DND-41 (cell line): ENCODE measurements around the gene ALG6.

Experiments used
- ATAC-seq: fragments of 200-7000 bp; cut with Tn5 transposase; 3 replicates; pipeline ENCODE4 v1.9.1; 2021; ENCODE audit warnings: low read depth; ENCODE audit not compliant: insufficient read depth
- DNase-seq: peaks from one replicate; pipeline ENCODE4 v3.0.0-alpha.2; 2020
- H2AFZ ChIP-seq: 2 replicates; pipeline ENCODE4 v1.6.0; 2012; ENCODE audit warnings: low read depth, low read length
- H3K27ac ChIP-seq: 2 replicates; pipeline ENCODE4 v1.5.1; 2012; ENCODE audit warnings: low read length, inconsistent platforms
- H3K27me3 ChIP-seq: fragments of 200-600 bp; sonication (generic); 2 replicates; pipeline ENCODE4 v1.6.0; 2012; ENCODE audit warnings: low read length, mild to moderate bottlenecking, inconsistent platforms; ENCODE audit not compliant: insufficient read depth, poor library complexity
- H3K36me3 ChIP-seq: 2 replicates; pipeline ENCODE4 v1.5.1; 2012; ENCODE audit warnings: low read length, inconsistent platforms; ENCODE audit not compliant: insufficient read depth
- H3K4me1 ChIP-seq: 2 replicates; pipeline ENCODE4 v1.5.1; 2012; ENCODE audit warnings: mild to moderate bottlenecking, low read length; ENCODE audit not compliant: insufficient read depth
- H3K4me2 ChIP-seq: 2 replicates; pipeline ENCODE4 v1.6.0; 2012; ENCODE audit warnings: mild to moderate bottlenecking, moderate library complexity, low read length, inconsistent platforms; ENCODE audit not compliant: insufficient read depth
- H3K4me3 ChIP-seq, 2 experiments: fragments of 200-600 bp in 1 of 2; shearing (Covaris generic) in 1 of 2; 2 replicates each; pipeline ENCODE4 v1.5.1; 2012 to 2016; ENCODE audit warnings: inconsistent platforms in 2 of 2, low read length in 2 of 2, mild to moderate bottlenecking in 2 of 2, low read depth in 1 of 2, moderate library complexity in 1 of 2
- H3K79me2 ChIP-seq: 2 replicates; pipeline ENCODE4 v1.6.0; 2012; ENCODE audit warnings: low read length, inconsistent platforms; ENCODE audit not compliant: insufficient read depth
- H3K9ac ChIP-seq: 2 replicates; pipeline ENCODE4 v1.6.0; 2012; ENCODE audit warnings: low read depth, mild to moderate bottlenecking, inconsistent platforms, low read length, moderate library complexity
- H3K9me3 ChIP-seq: 2 replicates; pipeline ENCODE4 v1.5.1; 2012; ENCODE audit warnings: low read length, moderate library complexity, mild to moderate bottlenecking, inconsistent platforms; ENCODE audit not compliant: insufficient read depth, severe bottlenecking
- H4K20me1 ChIP-seq: 2 replicates; pipeline ENCODE4 v1.6.0; 2012; ENCODE audit warnings: low read length; ENCODE audit not compliant: insufficient read depth
- CTCF ChIP-seq: IDR thresholded peaks from 2 replicates; pipeline ENCODE4 v1.5.1; 2012; ENCODE audit warnings: borderline replicate concordance, low read length, moderate library complexity, mild to moderate bottlenecking; ENCODE audit not compliant: poor library complexity, severe bottlenecking; ENCODE audit errors: extremely low read depth
- EZH2 ChIP-seq: IDR thresholded peaks from 3 replicates; pipeline ENCODE4 v1.6.1; 2012; ENCODE audit warnings: borderline replicate concordance, low read depth, mild to moderate bottlenecking, moderate library complexity, low read length, inconsistent platforms; ENCODE audit not compliant: severe bottlenecking

ALG6 gene

DNA sequence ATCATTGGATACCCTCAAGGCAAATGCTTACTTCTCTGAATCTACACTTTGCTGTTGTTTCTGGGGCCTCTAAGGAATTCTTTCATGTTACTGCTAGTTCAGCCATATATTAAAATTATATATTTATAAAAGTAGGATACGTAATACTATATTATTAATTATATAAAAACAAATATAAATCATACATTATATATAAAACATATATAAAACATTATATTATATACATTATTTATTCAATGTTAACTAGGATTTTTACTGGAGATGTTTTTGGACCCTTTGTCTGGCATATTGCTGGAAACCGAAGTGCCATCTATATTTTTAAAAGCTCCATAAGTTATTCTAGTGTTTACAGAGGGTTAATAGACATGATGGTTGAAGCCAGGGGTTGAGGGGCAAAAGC is 12.2 kb downstream of the ALG6 start:
- no peaks in the 10 kb centered on the region for H3K27me3 ChIP-seq
- no peaks in the 10 kb centered on the region for H3K4me1 ChIP-seq
- no peaks in the 10 kb centered on the region; the same call in 1 of the 2 replicates for H4K20me1 ChIP-seq
- H2AFZ ChIP-seq = no peak overlapping the region
- no peak overlapping the region for H3K27ac ChIP-seq
- H3K79me2 ChIP-seq = peaks cover 26% of the 10 kb centered on the region
- no peaks in the 10 kb centered on the region for H3K9me3 ChIP-seq
- DNase-seq (no peak), ATAC-seq (no peak)
- H3K4me2 ChIP-seq = no peak overlapping the region
- no peak overlapping the region for H3K4me3 ChIP-seq
- no peak overlapping the region for H3K9ac ChIP-seq
- peaks cover 43% of the 10 kb centered on the region for H3K36me3 ChIP-seq
- TF ChIP-seq CTCF = no peak
- TF ChIP-seq EZH2 = no peak

GRCh38 chr1:63381741-63382140 is 14.3 kb downstream of the ALG6 start:
- no peaks in the 10 kb centered on the region for H3K9me3 ChIP-seq
- no peak overlapping the region for H3K4me3 ChIP-seq
- no peak overlapping the region for H3K9ac ChIP-seq
- no peak overlapping the region for H3K4me2 ChIP-seq
- H3K36me3 ChIP-seq = peaks cover 31% of the 10 kb centered on the region
- no peak overlapping the region for H2AFZ ChIP-seq
- no peak for TF ChIP-seq CTCF
- no peak for TF ChIP-seq EZH2
- peaks cover 40% of the 10 kb centered on the region for H3K79me2 ChIP-seq
- DNase-seq = no peak
- no peak for ATAC-seq
- H4K20me1 ChIP-seq = peaks cover 3% of the 10 kb centered on the region
- H3K27me3 ChIP-seq = no peaks in the 10 kb centered on the region
- no peak overlapping the region for H3K27ac ChIP-seq
- no peaks in the 10 kb centered on the region for H3K4me1 ChIP-seq

DNA sequence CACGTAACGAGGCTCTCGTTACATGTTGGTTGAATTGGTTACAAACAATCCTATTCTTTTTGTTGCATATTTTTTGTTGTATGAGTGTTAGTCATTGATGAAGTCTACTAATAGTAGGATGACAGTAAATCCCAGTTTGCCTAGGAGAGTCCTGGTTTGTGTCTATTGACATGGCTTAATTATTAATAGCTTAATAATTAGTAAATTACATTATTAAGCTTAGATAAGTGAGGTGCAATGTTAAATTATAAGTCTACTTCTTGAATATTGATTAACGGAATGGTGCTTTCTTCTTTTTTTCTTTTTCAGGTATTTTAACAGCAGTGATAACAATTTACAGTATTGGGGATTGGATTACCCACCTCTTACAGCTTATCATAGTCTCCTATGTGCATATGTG is 34.5 kb downstream of the ALG6 start:
- peaks cover 60% of the 10 kb centered on the region for H3K36me3 ChIP-seq
- H3K4me3 ChIP-seq = no peak overlapping the region
- no peak overlapping the region for H3K27ac ChIP-seq
- ATAC-seq (no peak), DNase-seq (no peak)
- H3K4me1 ChIP-seq = no peaks in the 10 kb centered on the region
- no peaks in the 10 kb centered on the region for H3K27me3 ChIP-seq
- H3K79me2 ChIP-seq = no peaks in the 10 kb centered on the region
- no peak overlapping the region for H3K9ac ChIP-seq
- TF ChIP-seq EZH2 (no peak), CTCF (no peak)
- no peak overlapping the region for H3K4me2 ChIP-seq
- no peaks in the 10 kb centered on the region for H4K20me1 ChIP-seq
- no peaks in the 10 kb centered on the region for H3K9me3 ChIP-seq
- no peak overlapping the region for H2AFZ ChIP-seq

DNA sequence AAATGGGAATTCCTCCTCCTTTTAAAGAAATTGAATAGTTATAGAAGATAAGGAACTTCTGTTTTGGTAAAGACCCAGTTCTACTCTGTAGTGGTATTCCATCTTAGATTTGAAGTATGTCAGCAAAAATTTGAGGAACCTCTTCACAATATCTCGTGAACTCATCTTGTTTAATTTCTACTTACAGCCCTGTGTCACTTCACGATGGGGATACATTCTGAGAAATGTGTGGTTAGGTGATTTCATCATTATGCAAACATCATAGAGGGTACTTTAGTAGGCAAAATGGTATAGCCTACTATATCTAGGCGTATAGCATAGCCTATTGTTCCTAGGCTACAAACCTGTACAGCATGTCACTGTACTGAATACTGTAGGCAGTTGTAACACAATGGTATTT is 36.0 kb downstream of the ALG6 start:
- Histone ChIP-seq H3K79me2 (no peaks in the 10 kb centered on the region), H3K4me1 (no peaks in the 10 kb centered on the region), H2AFZ (no peak overlapping the region), H3K9me3 (no peaks in the 10 kb centered on the region), H3K4me2 (no peak overlapping the region), H3K36me3 (peaks cover 54% of the 10 kb centered on the region), H4K20me1 (no peaks in the 10 kb centered on the region), H3K9ac (no peak overlapping the region), H3K4me3 (no peak overlapping the region), H3K27me3 (no peaks in the 10 kb centered on the region), H3K27ac (no peak overlapping the region)
- no peak for TF ChIP-seq CTCF
- no peak for TF ChIP-seq EZH2
- DNase-seq (no peak), ATAC-seq (no peak)
